Measurements from ENCODE around the gene SCGB2A2. TPM values are rescaled to one million over a fixed set of nuclear protein-coding genes. Genes with fewer than 3 reads are reported as not detected.

SCGB2A2 gene
- total RNA-seq, 8 experiments from 2014 or later: 0.14 TPM; not detected in 7

GRCh38 chr11:62315431-62315830 lies 45.5 kb downstream of the SCGB2A2 start:
- in situ Hi-C loops (cut with MboI; ENCODE audit: low pct_unique_long_range_greater_than_20kb in 2 of 9, low sequenced_read_pairs in 9 of 9, unreplicated experiment in 9 of 9): loop anchor here in 3 of 9 experiments (25.0 kb wide), 2 partner anchors 103 to 153 kb away; partner anchors contain the start of gene SCGB2A1 (in 2 of the 3)
- 25 to 88% (median 40%) methylated on average over 1 of the region's 1 CpG; no CpG with 5 or more reads in 7 of the 10 experiments for WGBS, 10 experiments
- no peak overlapping the region for H3K27ac ChIP-seq
- no peak overlapping the region for H3K4me3 ChIP-seq
- no peak for ATAC-seq (replicated peaks in 6 of 8)
- no peaks in the 10 kb centered on the region for H3K4me1 ChIP-seq (replicated peaks in 1 of 2)

- in situ Hi-C loops (cut with MboI; ENCODE audit: low pct_unique_long_range_greater_than_20kb in 2 of 9, low sequenced_read_pairs in 9 of 9, unreplicated experiment in 9 of 9): loop anchor here in 3 of 9 experiments (25.0 kb wide), 2 partner anchors 110 to 160 kb away; partner anchors contain the start of gene SCGB2A1 (in 2 of the 3)
- no peak for ATAC-seq (replicated peaks in 6 of 8)
- WGBS, 10 experiments: 13 to 100% (median 40%) methylated on average over 1 to 2 of the region's 2 CpGs; no CpG with 5 or more reads in 5 of the 10 experiments
- Histone ChIP-seq H3K4me3 (no peak overlapping the region), H3K27ac (no peak overlapping the region), H3K4me1 (replicated peaks in 1 of 2) (peaks cover 4 to 6% of the 10 kb centered on the region in 2 donors)
Measured at GRCh38 chr11:62322524-62322923, 52.6 kb downstream of the SCGB2A2 start.

Other genes starting within 250 kb of the SCGB2A2 start
- 10 to 100 TPM in 3 of 8 experiments, 1 to 10 TPM in 5; 5.2 to 47.9 (median 7.3) TPM for gene INCENP, start 146.1 kb upstream of the SCGB2A2 start, total RNA-seq
- not detected for gene SCGB1D1, start 79.9 kb upstream of the SCGB2A2 start, total RNA-seq
- gene SCGB2A1, start 61.5 kb upstream of the SCGB2A2 start, total RNA-seq: not detected
- gene SCGB1D2, start 27.9 kb upstream of the SCGB2A2 start, total RNA-seq: under 1 TPM in 1 of 8 experiments, not detected in 7; 0.76 TPM
- gene SCGB1D4, start 28.9 kb downstream of the SCGB2A2 start, total RNA-seq: not detected
- gene ASRGL1, start 67.3 kb downstream of the SCGB2A2 start, total RNA-seq: 10 to 100 TPM in 7 of 8 experiments, 1 to 10 TPM in 1; 2.8 to 48.2 (median 24.8) TPM
- gene SCGB1A1, start 148.9 kb downstream of the SCGB2A2 start, total RNA-seq: not detected

Data from motor neuron (in vitro differentiated cells).